HG02981 (cell line): Measurements from ENCODE around the gene INPP5D.
"Not testable (repeated sequence)": the region's sequence is repeated elsewhere in the genome, so short reads cannot be mapped to it uniquely, and the experiment has no call there.

ENCODE experiments used
- ATAC-seq: cut with Tn5 transposase; IDR thresholded peaks from one replicate; pipeline ENCODE4 v1.9.1; 2021; ENCODE audit warnings: mild to moderate bottlenecking, moderate library complexity; ENCODE audit not compliant: unreplicated experiment

INPP5D gene

DNA sequence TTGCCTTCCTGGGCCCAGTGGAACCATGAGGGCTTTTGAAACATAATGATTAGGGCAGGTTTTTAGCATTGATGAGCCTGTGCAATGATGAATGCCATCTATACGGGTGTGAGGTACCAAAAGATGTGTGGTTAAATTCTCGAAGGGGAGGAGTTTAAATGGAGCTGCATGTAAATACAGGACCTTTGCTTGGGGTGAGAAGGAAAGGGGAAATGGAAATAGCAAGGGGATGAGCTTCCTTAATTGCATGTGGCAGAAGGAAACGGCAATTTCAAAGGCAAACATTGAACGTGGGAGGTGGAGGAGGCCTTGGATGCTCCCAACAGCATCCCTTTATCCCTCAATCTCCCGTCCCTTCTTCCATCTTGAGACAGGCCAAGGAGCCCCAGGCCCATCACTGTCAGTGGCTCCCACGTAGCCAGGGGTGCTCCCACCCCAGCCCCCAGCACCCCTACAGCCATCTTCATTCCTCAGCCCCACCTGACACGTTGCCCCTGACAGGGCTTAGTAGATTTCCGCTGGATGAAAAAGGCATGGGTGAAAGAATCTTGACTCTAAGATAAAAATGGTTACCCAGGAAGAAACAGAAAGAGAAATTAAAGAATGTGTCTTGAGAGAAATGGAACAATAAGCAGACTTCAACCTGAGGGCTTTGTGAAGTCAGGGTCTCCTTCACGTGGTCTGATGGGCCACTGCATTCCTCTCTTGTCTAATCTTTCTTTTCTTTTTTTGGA lies 32.5 kb downstream of the INPP5D start:
- no peak for ATAC-seq

DNA sequence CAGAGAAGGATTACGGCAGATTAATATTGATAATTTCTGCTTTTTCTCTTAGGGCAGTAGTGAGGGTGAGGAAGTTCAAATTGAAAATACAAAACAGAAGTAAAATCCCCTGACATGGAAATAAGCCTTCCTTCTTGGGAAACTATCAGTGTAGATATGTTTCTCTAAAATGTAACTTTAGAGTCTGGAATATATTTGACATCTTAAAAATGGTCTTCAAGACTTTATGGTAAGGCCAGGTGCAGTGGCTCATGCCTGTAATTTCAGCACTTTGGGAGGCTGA lies 33.0 kb downstream of the INPP5D start:
- ATAC-seq = no peak

- no peak for ATAC-seq
These were observed 33.6 kb downstream of the INPP5D start for GRCh38 chr2:233093721-233094120.

GRCh38 chr2:233094614-233095013 lies 34.5 kb downstream of the INPP5D start:
- no peak for ATAC-seq

DNA sequence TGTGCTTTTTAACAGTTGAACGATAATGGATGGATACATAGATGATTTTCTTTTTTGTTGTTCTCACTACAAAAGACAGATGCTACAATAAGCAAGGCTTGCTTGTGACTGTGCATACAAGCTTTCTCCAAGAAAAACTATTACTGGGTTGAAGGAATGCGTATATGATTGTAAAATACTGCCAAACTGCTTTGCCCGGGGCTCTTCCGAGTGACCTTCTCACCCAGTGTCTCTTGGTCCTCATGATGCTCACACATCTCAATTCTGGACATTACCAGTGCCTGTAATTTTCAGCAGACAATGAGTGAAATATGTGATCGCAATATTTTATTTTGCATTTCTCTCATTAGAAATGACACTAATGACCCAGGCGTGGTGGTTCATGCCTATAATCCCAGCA lies 35.9 kb downstream of the INPP5D start:
- no peak for ATAC-seq

DNA sequence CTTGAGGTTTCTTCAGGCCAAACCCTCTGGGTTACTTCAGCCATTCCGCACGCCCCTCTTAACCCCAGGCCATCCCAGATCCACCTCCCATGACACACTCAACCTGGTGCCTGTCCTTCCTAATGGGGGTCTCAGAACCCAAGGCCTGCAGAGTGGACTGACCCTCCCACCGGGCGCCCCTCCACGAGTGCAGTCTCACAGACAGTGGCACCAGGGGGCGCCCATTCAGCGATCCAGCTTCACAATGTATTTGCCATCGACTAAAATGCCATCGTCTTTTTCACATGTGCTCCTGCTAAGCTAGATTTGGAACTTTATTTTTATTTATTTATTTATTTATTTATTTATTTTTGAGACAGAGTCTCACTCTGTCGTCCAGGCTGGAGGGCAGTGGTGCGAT lies 38.5 kb downstream of the INPP5D start:
- ATAC-seq = no peak

DNA sequence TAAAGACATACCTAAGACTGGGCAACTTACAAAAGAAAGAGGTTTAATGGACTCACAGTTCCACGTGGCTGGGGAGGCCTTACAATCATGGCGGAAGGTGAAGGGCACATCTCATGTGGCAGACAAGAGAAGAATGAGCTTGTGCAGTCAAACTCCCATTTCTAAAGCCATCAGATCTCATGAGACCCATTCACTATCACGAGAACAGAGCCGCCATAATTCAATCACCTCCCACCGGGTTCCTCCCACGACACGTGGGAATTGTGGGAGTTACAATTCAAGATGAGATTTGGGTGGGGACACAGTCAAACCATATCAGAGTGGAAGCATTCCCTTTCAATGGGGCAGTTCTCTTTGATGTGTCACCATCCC lies 39.7 kb downstream of the INPP5D start:
- ATAC-seq = not testable (repeated sequence)

DNA sequence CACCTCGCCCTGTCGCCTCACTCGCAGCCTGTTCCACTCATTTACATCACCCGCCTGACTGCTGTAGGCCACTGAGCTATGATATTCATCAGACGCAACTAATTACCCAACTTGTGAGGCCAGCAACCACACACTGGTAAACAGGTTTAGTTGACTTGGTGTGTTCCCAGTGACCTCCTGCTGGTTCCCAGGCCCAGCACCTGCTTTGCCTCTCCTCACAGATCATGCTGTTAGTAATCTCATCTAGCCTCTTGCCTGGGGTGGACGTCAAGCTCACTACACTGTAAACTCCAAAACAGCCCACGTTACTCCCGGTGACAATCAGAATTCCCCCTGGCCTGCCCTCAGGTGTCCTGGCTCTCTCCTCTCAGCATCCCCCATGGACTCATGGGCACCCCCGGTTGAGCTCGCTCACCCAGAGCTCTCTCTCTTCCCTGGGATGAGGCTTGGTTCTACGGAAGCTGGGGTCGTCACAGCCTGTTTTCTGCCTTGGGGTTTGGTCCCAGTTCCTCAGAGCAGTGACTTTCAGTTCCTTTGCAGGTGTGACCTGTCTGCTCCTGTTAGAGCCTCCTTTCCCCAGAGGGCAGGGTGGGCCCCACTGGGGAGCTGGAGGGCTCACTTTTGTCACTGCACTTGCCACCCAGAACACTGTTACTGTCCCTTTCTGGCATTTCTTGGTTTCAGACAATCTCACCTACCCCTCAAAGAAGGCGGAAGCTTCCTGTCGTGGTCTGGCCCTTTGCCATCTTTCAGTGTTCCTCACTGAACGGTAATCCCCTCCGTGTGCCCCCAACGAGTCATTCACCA lies 40.3 kb downstream of the INPP5D start:
- peak; percentile 74 for ATAC-seq

- ATAC-seq = no peak
These were observed 41.0 kb downstream of the INPP5D start for GRCh38 chr2:233101141-233101540.

DNA sequence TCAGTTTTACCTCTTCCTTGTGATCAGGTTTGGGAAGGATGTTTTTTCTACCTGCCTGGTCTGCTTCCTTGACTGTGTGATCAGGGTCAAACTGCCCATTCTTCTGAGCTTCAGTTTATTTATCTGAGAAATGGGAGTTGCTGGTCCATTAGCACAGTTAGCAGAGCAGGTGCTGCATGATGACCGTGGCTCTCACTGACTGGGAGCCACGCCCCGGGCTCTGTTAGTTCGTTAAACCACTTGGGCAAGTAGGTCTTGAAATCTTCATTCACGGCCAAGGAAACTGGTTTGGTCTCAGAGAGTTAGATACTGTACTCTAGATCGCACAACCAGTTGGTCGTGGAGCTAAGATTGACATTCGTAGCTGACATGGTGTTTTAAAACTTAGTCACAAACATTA lies 41.7 kb downstream of the INPP5D start:
- ATAC-seq = no peak

DNA sequence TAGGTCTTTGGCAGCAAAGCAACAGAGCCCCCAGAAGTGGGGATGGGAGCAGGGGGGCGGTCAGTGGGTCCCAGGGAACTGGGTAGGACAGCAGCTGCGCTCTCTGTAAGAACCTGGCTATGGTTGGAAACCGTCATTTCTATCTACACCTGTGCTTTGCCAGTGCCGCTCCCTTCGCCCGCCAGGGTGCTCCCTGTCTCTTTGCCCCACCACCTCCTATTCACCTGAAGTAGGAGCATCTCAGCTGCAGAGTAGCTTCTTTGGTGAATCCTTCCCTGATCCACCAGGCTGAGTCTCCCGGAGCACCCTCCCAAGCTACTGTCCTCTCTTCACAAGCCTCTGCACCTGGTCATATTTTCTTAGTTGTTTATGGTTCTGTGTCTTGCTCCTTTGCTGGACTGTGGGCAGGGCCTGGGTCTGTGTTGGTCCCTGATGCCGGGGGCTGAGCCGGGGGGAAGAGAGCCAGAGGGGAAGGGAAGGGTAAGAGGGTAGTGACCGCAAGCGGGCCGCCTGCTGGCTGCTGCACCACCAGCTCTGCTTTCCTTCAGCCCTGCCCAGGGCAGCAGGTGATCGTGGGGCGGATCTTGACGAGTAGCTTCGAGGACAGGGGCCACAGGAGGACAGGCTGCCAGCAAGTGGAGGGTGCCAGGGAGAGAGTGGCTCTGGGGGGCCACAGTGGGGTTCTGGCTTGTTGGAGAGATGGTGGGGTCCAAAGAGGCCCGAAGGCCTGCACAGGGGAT lies 45.2 kb downstream of the INPP5D start:
- no peak for ATAC-seq

DNA sequence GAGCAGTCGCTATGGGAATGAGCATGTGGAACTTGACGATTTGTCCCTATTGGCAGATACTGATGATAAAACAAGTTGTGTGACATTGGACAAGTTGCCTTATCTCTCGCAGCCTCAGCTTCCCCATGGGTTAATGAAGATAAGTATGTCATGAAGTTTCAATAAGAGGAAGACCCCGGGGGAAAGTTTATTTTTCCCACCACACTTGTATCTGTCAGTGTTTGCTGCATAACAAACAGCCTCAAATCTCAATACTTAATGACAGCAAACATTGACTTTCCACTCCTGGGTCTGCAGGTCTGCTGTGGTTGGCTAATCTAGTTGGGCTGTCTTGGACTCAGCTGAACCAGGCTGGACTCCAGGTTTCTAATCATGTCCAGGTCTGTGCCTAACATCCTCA lies 45.8 kb downstream of the INPP5D start:
- ATAC-seq = no peak

GRCh38 chr2:233107011-233107410 lies 46.9 kb downstream of the INPP5D start:
- ATAC-seq = no peak

- no peak for ATAC-seq
These were observed 47.7 kb downstream of the INPP5D start for GRCh38 chr2:233107831-233108300.

GRCh38 chr2:233108611-233109490 lies 48.7 kb downstream of the INPP5D start:
- ATAC-seq = peak; percentile 50

- ATAC-seq = no peak
These were observed 51.3 kb downstream of the INPP5D start for GRCh38 chr2:233111427-233111826.

DNA sequence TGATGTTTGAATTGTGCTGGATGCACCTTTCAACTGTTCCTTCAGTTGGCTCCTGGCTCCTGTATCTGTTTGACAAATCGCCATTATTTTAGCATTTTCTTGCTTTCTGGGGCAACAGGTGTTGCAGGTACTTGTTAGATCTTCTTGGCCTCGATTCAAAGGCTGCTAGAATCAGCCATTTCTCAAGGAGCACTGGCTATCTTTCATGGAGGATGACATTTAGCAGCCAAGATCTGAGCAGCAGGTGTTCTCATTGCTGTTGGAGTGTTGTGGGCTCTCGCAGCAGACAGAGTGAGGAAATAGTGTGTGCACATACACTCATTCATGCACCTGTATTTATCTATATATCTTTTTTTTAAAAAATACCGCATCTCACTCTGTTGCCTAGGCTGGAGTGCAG lies 52.2 kb downstream of the INPP5D start:
- ATAC-seq = no peak

DNA sequence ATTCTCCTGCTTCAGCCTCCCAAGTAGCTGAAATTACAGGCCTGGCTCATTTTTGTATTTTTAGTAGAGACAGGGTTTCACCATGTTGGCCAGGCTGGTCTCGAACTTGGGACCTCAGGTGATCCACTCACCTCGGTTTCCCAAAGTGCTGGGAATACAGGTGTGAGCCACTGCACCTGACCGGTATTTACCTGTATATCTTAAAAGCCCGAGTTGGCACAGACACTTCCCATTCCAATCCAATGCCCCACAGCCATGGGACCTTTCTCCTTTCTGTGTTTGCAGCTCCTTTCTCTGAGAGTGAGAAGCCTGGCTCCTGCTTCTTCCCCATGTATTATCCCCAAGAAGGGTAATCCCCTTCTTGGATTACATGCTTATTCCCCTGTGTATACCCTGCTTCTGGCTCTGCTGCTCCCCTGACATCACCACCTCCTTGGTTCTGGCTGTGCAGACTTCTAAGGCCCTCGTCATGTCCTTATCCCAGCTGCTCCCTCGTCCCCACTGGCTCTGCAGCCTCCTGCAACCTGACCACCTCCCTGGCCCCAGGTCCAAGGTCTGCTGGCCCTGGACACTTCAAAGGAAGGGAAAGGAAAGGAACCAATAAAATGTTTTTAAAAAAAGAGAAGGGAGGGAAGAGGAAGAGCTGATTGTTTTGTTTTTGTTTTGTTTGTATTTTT lies 52.8 kb downstream of the INPP5D start:
- ATAC-seq = no peak

GRCh38 chr2:233114421-233114861 lies 54.3 kb downstream of the INPP5D start:
- no peak for ATAC-seq

GRCh38 chr2:233115121-233115520 lies 55.0 kb downstream of the INPP5D start:
- no peak for ATAC-seq
